Thymus (tissue), 11 donors: ENCODE measurements around the gene ARHGAP24. TPM values are rescaled to one million over a fixed set of nuclear protein-coding genes. Genes with fewer than 3 reads are reported as not detected.
A peak's percentile ranks its signal among the peaks of the same experiment; 100 is the strongest.

Source experiments
- DNase-seq, 9 donors: peaks; one replicate each; pipeline ENCODE4 v3.0.0-alpha.2; 2013; ENCODE audit warnings: low spot score in 9 of 9, low read depth in 6 of 9, missing footprints in 1 of 9
- H3K27ac ChIP-seq, 2 donors: one replicate each; pipeline ENCODE4 v1.5.1; 2013; ENCODE audit warnings: control low read depth in 1 of 2, low read depth in 1 of 2, low read length in 1 of 2, mild to moderate bottlenecking in 1 of 2, moderate library complexity in 1 of 2
- H3K27me3 ChIP-seq, 2 donors: one replicate each; pipeline ENCODE4 v1.5.1; 2013; ENCODE audit warnings: low read length in 1 of 2; ENCODE audit not compliant: control insufficient read depth in 2 of 2, insufficient read depth in 1 of 2
- H3K36me3 ChIP-seq, 2 donors: one replicate each; pipeline ENCODE4 v1.5.1; 2013; ENCODE audit warnings: low read length in 1 of 2, mild to moderate bottlenecking in 1 of 2, moderate library complexity in 1 of 2; ENCODE audit not compliant: control insufficient read depth in 2 of 2, insufficient read depth in 2 of 2
- H3K4me1 ChIP-seq, 2 donors: one replicate each; pipeline ENCODE4 v1.5.1; 2013; ENCODE audit warnings: low read length in 2 of 2; ENCODE audit not compliant: control insufficient read depth in 2 of 2, insufficient read depth in 2 of 2
- H3K4me3 ChIP-seq, 2 donors: one replicate each; pipeline ENCODE4 v1.5.1; 2013; ENCODE audit warnings: low read length in 2 of 2, control low read depth in 1 of 2, mild to moderate bottlenecking in 1 of 2
- H3K9me3 ChIP-seq, 2 donors: one replicate each; pipeline ENCODE4 v1.5.1; 2013; ENCODE audit warnings: low read length in 1 of 2, mild to moderate bottlenecking in 1 of 2; ENCODE audit not compliant: control insufficient read depth in 2 of 2, insufficient read depth in 1 of 2
- WGBS: extraction: QIAGEN DNeasy Blood & Tissue Kit; methylation state at CpG from one replicate; pipeline ENCODE4 v1.1.7; 2013; 5-methylcytosine and 5-hydroxymethylcytosine counted together
- polyA plus RNA-seq: library from polyadenylated mRNA; stranded (reverse); fragments of 200-250 nt; gene quantifications from one replicate; pipeline ENCODE4 v1.2.3, GENCODE V29; 2013
- total RNA-seq: library from RNA; stranded (reverse); fragments of 120-200 nt; gene quantifications from one replicate; pipeline ENCODE4 v1.2.4, GENCODE V29; 2013
- donor health status: healthy.

Gene ARHGAP24
- total and polyA plus RNA-seq, 2 donors: 10.0 to 18.2 TPM

- Histone ChIP-seq H3K27ac (no peak overlapping the region), H3K4me3 (no peak overlapping the region), H3K36me3 (no peaks in the 10 kb centered on the region), H3K27me3 (no peaks in the 10 kb centered on the region), H3K9me3 (no peaks in the 10 kb centered on the region), H3K4me1 (no peaks in the 10 kb centered on the region)
- 96% methylated on average over 3 of the region's 3 CpGs for whole genome bisulfite sequencing
- DNase-seq: no peak
These were observed 247.5 kb downstream of the ARHGAP24 start for GRCh38 chr4:85722401-85722800.

- Histone ChIP-seq H3K36me3 (no peaks in the 10 kb centered on the region), H3K27ac (no peak overlapping the region), H3K4me1 (no peaks in the 10 kb centered on the region), H3K9me3 (no peaks in the 10 kb centered on the region), H3K4me3 (no peak overlapping the region), H3K27me3 (no peaks in the 10 kb centered on the region)
- DNase-seq: no peak
- 94% methylated on average over 2 of the region's 2 CpGs for WGBS
These were observed 247.9 kb downstream of the ARHGAP24 start for GRCh38 chr4:85722807-85723206.

DNA sequence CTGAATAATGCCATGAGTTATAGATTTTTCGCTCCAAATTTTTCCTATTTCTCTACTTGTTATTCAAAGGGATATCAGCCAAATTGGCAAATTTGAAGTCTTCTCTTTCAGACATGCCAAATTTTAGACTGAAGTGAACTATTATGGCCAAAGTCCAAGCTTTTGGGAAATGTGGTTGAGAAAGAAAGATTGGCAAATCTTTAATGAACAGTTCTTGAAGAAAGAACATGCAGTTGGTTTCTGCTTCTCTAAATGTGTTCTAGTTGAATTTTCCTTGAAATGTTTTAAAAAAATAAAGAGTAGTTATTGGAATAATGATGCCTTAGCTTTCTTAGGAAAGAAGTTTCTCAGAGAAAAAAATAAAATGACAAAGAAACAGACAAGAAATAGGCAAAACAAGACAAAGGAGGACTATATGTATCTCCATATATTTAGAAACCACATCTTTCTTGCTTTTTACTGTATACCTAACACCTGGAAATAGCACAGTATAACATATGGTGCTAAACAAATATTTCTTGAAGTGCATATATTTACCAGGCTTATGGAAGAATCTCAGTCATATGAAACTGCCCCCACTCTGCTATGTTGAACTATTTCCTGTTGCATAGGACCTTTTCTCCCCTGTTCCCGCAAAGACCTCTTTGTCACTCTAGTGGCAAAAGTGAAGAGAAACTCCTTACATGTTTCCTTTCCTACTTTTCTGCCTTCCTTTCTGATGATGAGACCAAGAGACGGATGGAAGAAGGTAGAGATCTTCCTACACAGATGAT is 250.0 kb downstream of the ARHGAP24 start:
- H3K36me3 ChIP-seq: no peaks in the 10 kb centered on the region
- no peaks in the 10 kb centered on the region for H3K4me1 ChIP-seq
- H3K27ac ChIP-seq: peak overlapping the region in 1 of 2 donors; percentile 25
- no peaks in the 10 kb centered on the region for H3K9me3 ChIP-seq
- no peaks in the 10 kb centered on the region for H3K27me3 ChIP-seq
- WGBS: 95% methylated on average over 3 of the region's 3 CpGs
- no peak overlapping the region for H3K4me3 ChIP-seq
- DNase-seq: no peak

DNA sequence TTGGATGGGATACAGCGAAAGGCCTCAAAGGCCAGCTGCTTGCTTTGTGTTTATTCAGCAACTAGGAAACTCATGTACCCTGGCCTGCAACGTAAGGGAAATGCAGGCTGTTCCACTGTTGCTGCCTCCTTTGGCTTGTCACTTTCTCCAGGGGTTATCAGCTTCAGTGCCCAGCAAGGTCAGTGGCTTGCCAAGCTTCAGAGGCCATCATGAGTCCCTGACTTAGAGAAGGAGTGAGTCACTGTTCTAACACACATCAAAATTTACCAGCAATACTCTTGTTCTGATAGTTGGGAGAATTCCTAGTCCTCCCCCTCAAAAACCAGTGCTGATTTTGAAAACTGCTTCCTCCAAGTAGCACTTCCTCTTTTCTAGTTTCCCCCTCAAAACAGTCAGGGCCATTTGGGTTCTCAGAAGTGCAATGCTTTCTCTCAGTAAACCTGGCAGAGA is 250.8 kb downstream of the ARHGAP24 start:
- no peaks in the 10 kb centered on the region for H3K9me3 ChIP-seq
- WGBS: 86% methylated on average over 2 of the region's 2 CpGs
- no peaks in the 10 kb centered on the region for H3K27me3 ChIP-seq
- H3K27ac ChIP-seq: peak overlapping the region in 1 of 2 donors; percentile 58
- no peaks in the 10 kb centered on the region for H3K4me1 ChIP-seq
- H3K36me3 ChIP-seq: no peaks in the 10 kb centered on the region
- H3K4me3 ChIP-seq: no peak overlapping the region
- DNase-seq: peak in 1 of 9 donors; percentile 16

GRCh38 chr4:85726555-85726954 is 251.6 kb downstream of the ARHGAP24 start:
- Histone ChIP-seq H3K27ac (no peak overlapping the region), H3K9me3 (no peaks in the 10 kb centered on the region), H3K36me3 (no peaks in the 10 kb centered on the region), H3K4me3 (no peak overlapping the region), H3K27me3 (no peaks in the 10 kb centered on the region), H3K4me1 (no peaks in the 10 kb centered on the region)
- DNase-seq: no peak
- 98% methylated on average over 8 of the region's 8 CpGs for WGBS

DNA sequence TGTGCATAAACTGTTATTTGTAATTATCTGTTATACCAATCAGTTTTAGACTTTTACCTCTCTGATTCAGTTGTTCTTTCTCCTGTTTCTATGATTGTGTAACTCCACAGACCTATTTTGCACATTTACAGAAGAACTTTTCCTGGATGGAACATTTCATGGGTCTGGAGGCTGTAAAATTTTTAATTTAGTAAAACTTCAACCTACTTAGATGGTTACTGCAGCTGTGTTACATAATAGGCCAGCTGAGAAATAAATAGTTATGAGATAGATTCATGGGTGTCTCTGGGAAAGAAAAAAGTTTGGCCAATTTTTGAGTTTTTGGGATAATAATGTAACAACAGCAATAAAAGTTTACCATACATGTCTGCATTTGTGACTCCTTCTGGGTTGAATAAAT is 253.5 kb downstream of the ARHGAP24 start:
- Histone ChIP-seq H3K9me3 (no peaks in the 10 kb centered on the region), H3K36me3 (no peaks in the 10 kb centered on the region), H3K4me1 (no peaks in the 10 kb centered on the region), H3K27me3 (no peaks in the 10 kb centered on the region), H3K27ac (no peak overlapping the region), H3K4me3 (no peak overlapping the region)
- DNase-seq: no peak

DNA sequence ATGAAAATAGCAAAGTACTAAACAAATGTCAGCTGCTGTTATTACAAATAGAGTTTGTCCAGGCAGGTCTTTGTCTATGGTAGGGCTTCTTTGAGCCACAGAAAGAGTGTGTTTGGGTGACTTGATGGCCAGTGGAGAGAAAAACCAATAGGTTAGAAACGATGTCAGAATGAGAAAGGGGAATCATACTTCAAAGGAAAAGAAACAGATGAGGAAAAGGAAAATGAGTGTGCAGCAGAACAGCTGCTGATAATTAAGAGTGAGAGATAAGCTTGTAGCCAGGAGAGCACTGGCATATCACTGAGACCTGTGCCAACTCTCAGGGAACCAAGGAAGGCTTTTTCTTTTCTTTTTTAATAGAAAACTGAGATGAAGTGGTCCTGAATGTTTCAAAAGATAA is 257.2 kb downstream of the ARHGAP24 start:
- H3K4me3 ChIP-seq: no peak overlapping the region
- H3K9me3 ChIP-seq: no peaks in the 10 kb centered on the region
- no peak overlapping the region for H3K27ac ChIP-seq
- WGBS: 43% methylated on average over 1 of the region's 1 CpG
- DNase-seq: no peak
- H3K27me3 ChIP-seq: no peaks in the 10 kb centered on the region
- no peaks in the 10 kb centered on the region for H3K4me1 ChIP-seq
- H3K36me3 ChIP-seq: no peaks in the 10 kb centered on the region

DNA sequence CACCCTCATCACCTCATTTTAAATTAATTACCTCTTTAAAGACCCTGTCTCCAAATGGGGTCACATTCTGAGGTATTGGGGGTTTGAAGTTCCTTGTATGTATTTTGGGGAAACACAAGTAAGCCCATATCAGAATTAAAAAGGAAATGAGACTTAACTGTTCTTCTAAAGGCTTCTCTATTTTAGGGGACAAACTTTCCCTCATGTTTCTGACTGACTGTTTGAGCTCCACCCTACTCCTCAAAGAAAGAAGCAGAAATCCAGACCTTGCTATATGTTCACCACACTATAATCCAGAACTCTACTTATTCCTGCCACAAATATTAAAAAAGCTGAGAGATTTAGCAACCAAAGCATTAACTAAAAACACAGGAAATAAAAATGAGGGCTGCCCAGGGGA is 258.8 kb downstream of the ARHGAP24 start:
- no peak for DNase-seq
- no peak overlapping the region for H3K4me3 ChIP-seq
- no peak overlapping the region for H3K27ac ChIP-seq
- no peaks in the 10 kb centered on the region for H3K9me3 ChIP-seq
- no peaks in the 10 kb centered on the region for H3K36me3 ChIP-seq
- H3K27me3 ChIP-seq: no peaks in the 10 kb centered on the region
- no peaks in the 10 kb centered on the region for H3K4me1 ChIP-seq

GRCh38 chr4:85734424-85734831 is 259.5 kb downstream of the ARHGAP24 start:
- Histone ChIP-seq H3K4me3 (no peak overlapping the region), H3K27ac (no peak overlapping the region), H3K4me1 (peaks cover 0 to 2% of the 10 kb centered on the region in 2 donors), H3K27me3 (no peaks in the 10 kb centered on the region), H3K9me3 (no peaks in the 10 kb centered on the region), H3K36me3 (no peaks in the 10 kb centered on the region)
- no peak for DNase-seq
- 93% methylated on average over 1 of the region's 1 CpG for WGBS
